Stimulated activated CD4-positive, alpha-beta T cell treated with anti-CD3 and anti-CD28 coated beads, Interleukin-1b, Interleukin-23, amount 100 ng/mL, for 24 hours (primary cell): Measurements from ENCODE around the gene DDX41.

ENCODE experiments used
- DNase-seq, 4 experiments: peaks; one replicate each; pipeline ENCODE4 v3.0.0-alpha.2; 2020; ENCODE audit warnings: low read depth in 4 of 4, low spot score in 1 of 4

DDX41 gene

GRCh38 chr5:177513500-177513899, 3.3 kb downstream of the DDX41 start:
- DNase-seq: no peak

DNA sequence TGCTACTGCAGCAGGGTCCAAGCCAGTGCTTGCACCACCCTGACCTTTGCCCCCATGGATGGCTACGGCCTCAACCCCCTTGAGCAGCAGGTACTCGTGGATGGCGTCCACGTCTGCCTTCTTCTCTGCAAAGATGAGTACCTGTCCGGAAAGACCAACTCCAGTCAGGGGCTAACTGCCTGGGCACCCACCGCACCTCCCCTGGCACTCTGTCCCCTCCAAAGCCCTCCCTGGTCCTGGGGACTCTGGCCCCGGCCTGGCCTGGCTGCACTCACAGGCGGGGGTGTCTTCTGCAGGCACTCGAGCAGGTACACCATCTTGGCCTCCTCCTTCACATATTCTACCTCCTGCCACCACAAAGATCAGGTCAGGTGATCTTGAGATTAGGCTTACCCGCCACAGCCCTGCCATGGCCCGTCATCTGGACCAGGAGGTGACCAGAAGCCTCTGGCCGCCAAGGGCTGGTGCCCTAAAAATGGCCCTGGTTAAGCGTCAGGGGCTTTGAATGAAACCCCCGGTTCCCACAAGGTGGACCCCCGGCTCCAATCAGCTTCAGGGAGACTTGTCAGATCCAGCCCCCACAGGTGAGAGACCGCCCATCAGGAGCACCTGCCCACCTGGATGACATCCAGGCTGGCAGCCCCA, 3.9 kb downstream of the DDX41 start:
- no peak for DNase-seq

- no peak for DNase-seq
These were observed 4.7 kb downstream of the DDX41 start for GRCh38 chr5:177511796-177512675.

GRCh38 chr5:177511181-177511580, 5.6 kb downstream of the DDX41 start:
- no peak for DNase-seq

DNA sequence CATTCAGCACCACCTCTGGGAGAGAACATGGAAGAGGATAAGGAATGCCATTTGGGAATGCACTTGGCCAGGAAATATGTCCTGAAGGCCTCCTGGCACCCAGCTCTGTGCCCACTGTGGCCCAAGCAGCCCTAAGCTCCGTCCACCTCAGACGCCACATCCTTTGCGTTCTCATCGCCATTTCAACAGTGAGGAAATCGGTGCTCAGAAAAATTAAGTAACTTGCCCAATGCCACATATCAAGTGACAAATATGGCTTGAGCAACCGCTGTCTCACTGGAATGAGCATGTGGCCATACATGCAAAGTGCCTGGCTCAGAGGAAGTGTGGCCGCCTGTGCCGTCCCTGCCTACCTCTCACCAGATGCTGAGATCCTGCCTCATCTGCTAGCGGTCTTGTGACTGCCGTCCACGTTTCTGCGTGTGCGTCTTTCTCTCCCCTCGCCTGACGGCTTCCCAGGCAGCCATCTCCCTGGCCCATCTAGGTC, 6.2 kb downstream of the DDX41 start:
- DNase-seq: no peak

DNA sequence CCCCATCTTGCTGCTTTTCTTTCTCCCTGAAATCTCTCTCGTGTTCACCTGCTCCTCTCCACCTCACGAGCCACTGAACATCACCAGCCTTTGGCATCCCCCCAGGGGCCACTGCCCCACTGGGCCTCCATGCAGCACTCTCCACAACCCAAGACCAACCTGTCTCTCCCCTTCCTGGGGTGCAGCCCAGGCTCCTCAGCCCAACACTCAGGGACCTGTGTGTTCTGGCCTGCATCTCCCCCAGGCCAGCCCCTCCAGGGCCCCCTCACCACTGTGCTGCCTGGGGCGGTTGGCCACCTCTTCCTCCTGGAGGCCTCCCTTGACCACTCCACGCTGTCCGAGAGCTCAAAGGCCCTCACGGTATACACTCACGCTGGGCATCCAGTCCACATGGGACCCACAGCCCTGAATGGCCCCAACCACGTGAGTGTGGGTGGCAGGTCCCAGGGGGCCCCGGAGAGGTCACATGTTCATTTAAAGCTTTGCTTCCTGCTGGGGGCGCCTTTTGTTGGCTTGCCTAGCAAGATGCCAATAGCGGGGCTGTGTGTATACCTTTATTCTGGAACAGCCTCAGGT, 6.7 kb downstream of the DDX41 start:
- no peak for DNase-seq

- no peak for DNase-seq
These were observed 7.3 kb downstream of the DDX41 start, which contains the start of gene DOK3 for GRCh38 chr5:177509381-177509951. TSS of gene DOK3 (minus strand) at chr5:177509826. CDS start at chr5:177509540, 286 bp downstream.

GRCh38 chr5:177508837-177509236, 7.9 kb downstream of the DDX41 start:
- no peak for DNase-seq

- DNase-seq: no peak
These were observed 8.5 kb downstream of the DDX41 start for GRCh38 chr5:177508221-177508611.

GRCh38 chr5:177507596-177508220, 9.1 kb downstream of the DDX41 start:
- DNase-seq: no peak

DNA sequence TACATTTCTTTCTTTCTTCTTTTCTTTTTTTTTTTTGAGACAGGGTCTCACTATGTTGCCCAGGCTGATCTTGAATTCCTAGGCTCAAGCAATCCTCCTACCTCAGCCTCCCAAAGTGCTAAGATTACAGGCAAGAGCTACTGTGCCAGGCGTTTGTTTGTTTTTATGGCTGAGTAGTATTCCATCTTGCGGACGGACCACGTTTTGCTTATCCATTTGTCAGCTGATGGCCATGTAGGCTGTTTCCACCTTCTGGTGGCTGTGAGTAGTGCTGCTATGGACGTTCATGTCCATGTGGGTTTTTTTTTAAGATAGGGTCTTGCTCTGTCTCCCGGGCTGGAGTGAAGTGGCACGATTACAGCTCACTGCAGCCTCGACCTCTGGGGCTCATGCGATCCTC, 9.6 kb downstream of the DDX41 start:
- DNase-seq: no peak

- DNase-seq: no peak
These were observed 11.7 kb downstream of the DDX41 start for GRCh38 chr5:177505075-177505474.

DNA sequence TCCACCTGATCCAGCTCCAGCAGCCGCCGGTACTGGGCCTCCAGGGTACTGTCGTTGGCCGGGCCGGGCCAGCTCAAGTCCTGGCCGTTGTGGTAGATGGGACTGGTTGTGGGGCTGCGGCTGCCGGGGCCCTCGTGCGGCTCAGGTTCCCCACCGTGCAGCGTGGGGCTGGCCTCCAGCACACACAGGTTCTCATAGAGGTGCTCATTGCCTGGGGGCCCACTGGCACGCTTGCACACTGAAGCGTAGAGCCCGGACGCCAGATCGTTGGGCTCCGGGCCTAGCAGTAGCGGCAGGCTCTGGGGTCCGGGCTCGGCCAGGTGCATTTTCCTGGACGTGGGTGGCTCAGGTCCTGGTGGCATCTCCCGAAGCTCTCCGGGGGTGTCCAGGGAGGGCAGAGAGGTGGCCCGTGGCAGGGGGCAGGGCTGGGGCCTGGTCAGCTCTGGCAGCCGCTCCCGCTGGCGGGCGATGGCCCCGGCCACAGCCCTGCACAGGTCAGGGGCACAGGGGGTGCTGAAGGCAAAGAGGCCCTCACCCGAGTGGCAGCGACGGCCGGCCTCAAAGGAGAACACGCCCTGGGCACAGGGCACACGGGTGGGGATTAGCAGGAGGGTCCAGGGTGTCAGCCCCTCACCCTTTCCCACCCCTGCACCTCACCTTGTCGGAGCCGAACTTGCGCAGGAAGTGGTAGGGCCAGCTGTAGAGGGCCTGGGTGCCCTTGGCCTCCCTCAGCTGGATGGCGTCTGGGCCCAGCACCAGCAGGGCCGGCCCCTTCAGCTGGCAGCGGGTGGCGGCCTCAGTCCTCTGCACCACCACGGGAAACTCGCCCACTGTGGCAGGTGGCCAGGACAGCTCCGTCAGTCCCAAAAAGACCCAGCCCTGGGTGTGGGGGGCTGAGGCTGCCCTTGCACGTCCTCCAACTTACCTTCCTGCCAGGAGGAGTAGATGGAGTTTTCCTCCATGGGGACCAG, 12.4 kb downstream of the DDX41 start:
- no peak for DNase-seq

GRCh38 chr5:177503351-177504085, 13.2 kb downstream of the DDX41 start:
- no peak for DNase-seq

DNA sequence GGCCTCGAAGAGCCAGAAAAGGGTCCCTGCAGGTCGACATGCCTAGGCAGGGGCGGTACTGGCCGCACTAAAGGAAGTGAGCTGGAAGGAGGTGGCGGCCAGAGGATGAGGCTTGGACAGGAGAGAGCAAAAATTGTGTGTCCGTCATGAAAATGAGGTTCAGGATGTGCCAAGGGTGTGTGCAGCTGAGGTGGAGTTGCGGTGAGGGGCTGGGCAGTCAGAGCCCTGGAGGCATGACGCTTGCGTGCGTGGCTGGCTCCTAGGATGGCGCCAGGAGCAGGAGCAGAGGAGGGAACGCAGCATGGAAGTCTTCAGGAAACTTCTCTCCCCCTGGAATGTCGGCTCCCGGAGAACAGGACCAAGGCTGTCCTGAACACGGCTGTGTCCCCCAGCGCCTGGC, 13.9 kb downstream of the DDX41 start:
- DNase-seq: no peak

GRCh38 chr5:177501874-177502678, 14.7 kb downstream of the DDX41 start:
- no peak for DNase-seq

- DNase-seq: peak; percentile 78 to 90 (median 84)
These were observed 15.9 kb downstream of the DDX41 start for GRCh38 chr5:177500685-177501522.

GRCh38 chr5:177499842-177500241, 16.9 kb downstream of the DDX41 start:
- DNase-seq: no peak
